Natural killer cell treated with Interleukin-12 subunit alpha and Interleukin-12 subunit beta and Interleukin-15 and Interleukin-18, amount 100 ng/mL, for 72 hours (primary cell): ENCODE data around the gene ATP1A4. TPM values are rescaled to one million over a fixed set of nuclear protein-coding genes. Genes with fewer than 3 reads are reported as not detected.
"Not testable (repeated sequence)": the region's sequence is repeated elsewhere in the genome, so short reads cannot be mapped to it uniquely, and the experiment has no call there.

Experiments
- ATAC-seq, 2 donors: fragments of 150-1000 bp; cut with Tn5 transposase in 1 of 2; sonication (Bioruptor Pico), chemical (Tn5 transposase) in 1 of 2; 2 replicates each; pipeline ENCODE4 v1.10.0; 2021
- DNase-seq: peaks from one replicate; pipeline ENCODE4 v3.0.0; 2022; ENCODE audit warnings: low spot score
- H3K27ac Mint-ChIP-seq, 2 donors: 1 replicate in 1 of 2; 2 replicates in 1 of 2; pipeline ENCODE4 v1.8.0; 2022; ENCODE audit warnings: mixed read lengths in 2 of 2, mild to moderate bottlenecking in 1 of 2, moderate library complexity in 1 of 2
- H3K27me3 Mint-ChIP-seq, 2 donors: 1 replicate in 1 of 2; 2 replicates in 1 of 2; pipeline ENCODE4 v1.8.0; 2022; ENCODE audit warnings: mixed read lengths in 2 of 2
- H3K36me3 Mint-ChIP-seq: one replicate; pipeline ENCODE4 v1.8.0; 2022; ENCODE audit warnings: mixed read lengths
- H3K4me1 Mint-ChIP-seq, 2 donors: 1 replicate in 1 of 2; 2 replicates in 1 of 2; pipeline ENCODE4 v1.8.0; 2022; ENCODE audit warnings: low read depth in 2 of 2, mixed read lengths in 2 of 2, mild to moderate bottlenecking in 1 of 2
- H3K4me3 Mint-ChIP-seq: one replicate; pipeline ENCODE4 v1.8.0; 2022; ENCODE audit warnings: mixed read lengths
- H3K9me3 Mint-ChIP-seq: 2 replicates; pipeline ENCODE4 v1.8.0; 2022; ENCODE audit warnings: mixed read lengths
- total RNA-seq, 2 donors: library from RNA; stranded (reverse); gene quantifications; one replicate each; pipeline ENCODE4 v1.2.3, GENCODE V29; 2022

The ATP1A4 gene
- total RNA-seq, 2 donors from 2014 or later: not detected

DNA sequence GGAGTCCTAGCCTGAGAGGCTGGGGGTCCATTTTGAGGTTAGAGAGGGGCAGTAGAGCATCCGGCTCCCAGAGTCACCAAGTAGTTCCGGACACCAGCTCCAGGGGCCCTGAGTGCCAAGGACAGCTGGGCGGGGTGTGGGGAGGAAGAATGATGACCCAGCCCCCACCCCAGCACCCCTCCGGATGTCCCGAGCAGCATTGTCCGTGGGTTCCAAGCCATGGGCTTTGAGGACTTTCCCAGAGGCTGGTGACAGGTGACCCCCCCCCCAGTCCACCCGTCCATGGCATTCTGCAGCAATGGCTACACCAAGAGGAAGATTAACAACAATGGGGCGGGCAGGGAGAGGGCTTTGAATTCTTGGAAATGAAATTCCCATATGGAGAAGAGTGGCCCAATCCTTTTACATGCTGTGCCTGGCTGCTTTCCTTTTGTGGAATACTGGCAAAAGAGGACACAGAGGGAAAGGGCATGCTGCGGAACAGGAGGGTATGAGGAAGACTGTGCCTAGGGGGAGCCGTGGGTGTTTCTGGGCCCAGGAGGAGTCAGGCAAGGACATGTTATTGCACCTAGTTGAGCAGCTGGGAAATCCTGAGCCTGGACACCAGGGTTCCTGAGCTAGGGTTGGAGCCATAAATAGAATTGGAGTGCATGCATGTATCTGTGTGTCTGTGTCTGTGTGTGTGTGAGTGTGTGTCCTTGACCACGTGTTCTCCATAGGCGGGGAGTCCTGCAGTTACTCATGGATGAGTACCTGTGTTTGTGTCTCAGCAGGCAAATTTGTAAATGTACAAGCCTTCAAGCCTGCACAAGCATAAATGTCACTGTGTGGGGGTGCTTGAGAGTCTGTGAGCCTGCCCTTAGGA lies 34.9 kb upstream of the ATP1A4 start:
- DNase-seq: no peak
- Mint-ChIP-seq H3K27me3 (peaks cover 11 to 25% of the 10 kb centered on the region in 2 donors), H3K9me3 (no peaks in the 10 kb centered on the region), H3K36me3 (no peaks in the 10 kb centered on the region), H3K4me3 (no peak overlapping the region), H3K4me1 (no peaks in the 10 kb centered on the region), H3K27ac (no peak overlapping the region)
- ATAC-seq: no peak

- ATAC-seq: no peak
- Mint-ChIP-seq H3K27ac (no peak overlapping the region), H3K36me3 (no peaks in the 10 kb centered on the region), H3K4me3 (no peak overlapping the region), H3K27me3 (peaks cover 11 to 24% of the 10 kb centered on the region in 2 donors), H3K9me3 (no peaks in the 10 kb centered on the region), H3K4me1 (no peaks in the 10 kb centered on the region)
- no peak for DNase-seq
Observed at GRCh38 chr1:160117300-160117699, 34.1 kb upstream of the ATP1A4 start.

DNA sequence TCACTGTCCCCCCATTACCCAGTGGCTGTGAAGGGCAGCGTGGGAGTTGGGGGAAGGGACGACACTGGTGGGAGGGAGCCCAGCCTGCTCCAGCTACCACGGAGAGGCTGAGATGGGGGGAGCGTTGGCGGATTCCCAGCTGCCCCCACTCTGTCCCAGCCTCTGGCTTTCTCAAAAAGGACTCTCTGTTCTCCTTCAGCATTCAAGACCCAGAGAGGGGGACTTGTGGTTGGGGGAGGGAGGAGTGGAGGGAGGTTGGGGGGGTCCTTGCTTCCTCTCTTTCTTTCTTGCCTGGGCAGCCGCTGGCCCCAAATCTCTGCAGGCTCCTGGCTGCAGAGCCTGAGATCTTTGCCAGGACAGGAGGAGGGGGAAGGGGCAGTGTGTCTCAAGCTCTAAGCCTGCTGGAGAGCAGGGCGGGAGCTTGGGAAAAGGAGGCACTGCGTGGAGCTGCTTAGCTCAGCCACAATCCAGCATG lies 33.7 kb upstream of the ATP1A4 start:
- Mint-ChIP-seq H3K9me3 (no peaks in the 10 kb centered on the region), H3K27me3 (peaks cover 11 to 19% of the 10 kb centered on the region in 2 donors), H3K27ac (no peak overlapping the region), H3K36me3 (no peaks in the 10 kb centered on the region), H3K4me1 (no peaks in the 10 kb centered on the region), H3K4me3 (no peak overlapping the region)
- ATAC-seq: no peak
- DNase-seq: no peak

DNA sequence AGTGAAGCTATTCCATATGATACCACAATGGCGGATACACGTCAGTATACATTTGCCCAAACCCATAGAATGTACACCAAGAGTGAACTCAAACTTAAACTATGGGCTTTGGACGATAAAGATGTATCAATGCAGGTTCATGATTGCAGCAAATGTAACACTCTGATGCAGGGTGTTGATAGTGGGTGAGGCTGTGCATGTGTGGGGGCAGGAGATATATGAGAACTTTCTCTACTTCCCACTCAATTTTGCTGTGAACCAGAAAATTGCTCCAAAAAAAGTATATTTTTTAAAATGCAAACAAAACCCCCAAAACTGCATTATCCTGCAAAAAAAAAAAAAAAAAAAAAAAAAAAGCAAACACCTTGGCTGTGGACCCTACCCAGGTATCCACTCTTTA lies 32.5 kb upstream of the ATP1A4 start:
- no peaks in the 10 kb centered on the region for H3K4me1 Mint-ChIP-seq
- DNase-seq (no peak), ATAC-seq (no peak)
- no peaks in the 10 kb centered on the region for H3K36me3 Mint-ChIP-seq
- H3K9me3 Mint-ChIP-seq: no peaks in the 10 kb centered on the region
- H3K27me3 Mint-ChIP-seq: peaks cover 11 to 13% of the 10 kb centered on the region in 2 donors
- no peak overlapping the region for H3K27ac Mint-ChIP-seq
- H3K4me3 Mint-ChIP-seq: no peak overlapping the region

GRCh38 chr1:160120797-160121196 lies 30.6 kb upstream of the ATP1A4 start:
- ATAC-seq (no peak), DNase-seq (no peak)
- Mint-ChIP-seq H3K9me3 (no peaks in the 10 kb centered on the region), H3K27me3 (peaks cover 6 to 14% of the 10 kb centered on the region in 2 donors), H3K27ac (no peak overlapping the region), H3K36me3 (no peaks in the 10 kb centered on the region), H3K4me1 (no peaks in the 10 kb centered on the region), H3K4me3 (no peak overlapping the region)

DNA sequence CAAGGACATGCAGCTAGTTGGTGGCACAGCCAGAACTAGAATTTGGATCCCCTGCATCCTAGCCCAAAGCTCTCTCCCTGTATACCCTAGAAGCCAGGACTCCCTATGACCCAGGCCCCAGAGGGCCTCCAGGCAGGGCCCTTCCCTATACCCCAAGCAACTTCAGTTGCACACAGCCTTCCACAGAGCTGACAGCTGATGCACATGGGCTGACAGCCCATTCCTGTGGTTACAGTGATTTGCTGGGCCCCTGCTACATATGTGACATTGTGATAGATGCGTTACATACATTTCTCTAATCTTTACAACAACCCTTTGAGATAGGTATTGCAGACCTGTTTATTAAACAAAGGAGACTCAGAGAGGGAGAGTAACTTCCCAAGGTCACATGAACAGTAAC lies 30.0 kb upstream of the ATP1A4 start:
- Mint-ChIP-seq H3K27ac (no peak overlapping the region), H3K9me3 (no peaks in the 10 kb centered on the region), H3K36me3 (no peaks in the 10 kb centered on the region), H3K4me1 (no peaks in the 10 kb centered on the region), H3K4me3 (no peak overlapping the region), H3K27me3 (peaks cover 6 to 14% of the 10 kb centered on the region in 2 donors)
- no peak for DNase-seq
- ATAC-seq: no peak

- no peak for ATAC-seq
- Mint-ChIP-seq H3K27ac (no peak overlapping the region), H3K4me3 (no peak overlapping the region), H3K4me1 (no peaks in the 10 kb centered on the region), H3K27me3 (peaks cover 9 to 10% of the 10 kb centered on the region in 2 donors), H3K36me3 (no peaks in the 10 kb centered on the region), H3K9me3 (no peaks in the 10 kb centered on the region)
- no peak for DNase-seq
Observed at GRCh38 chr1:160122978-160123495, 28.4 kb upstream of the ATP1A4 start.

GRCh38 chr1:160123726-160124125 lies 27.7 kb upstream of the ATP1A4 start:
- ATAC-seq (no peak), DNase-seq (no peak)
- Mint-ChIP-seq H3K27me3 (peaks cover 6 to 8% of the 10 kb centered on the region in 2 donors), H3K4me3 (no peak overlapping the region), H3K9me3 (no peaks in the 10 kb centered on the region), H3K27ac (no peak overlapping the region), H3K36me3 (no peaks in the 10 kb centered on the region), H3K4me1 (no peaks in the 10 kb centered on the region)

- Mint-ChIP-seq H3K9me3 (no peaks in the 10 kb centered on the region), H3K4me1 (no peaks in the 10 kb centered on the region), H3K36me3 (no peaks in the 10 kb centered on the region), H3K4me3 (no peak overlapping the region), H3K27ac (no peak overlapping the region), H3K27me3 (peaks cover 6 to 8% of the 10 kb centered on the region in 2 donors)
- DNase-seq (no peak), ATAC-seq (no peak)
Observed at GRCh38 chr1:160124705-160125478, 26.5 kb upstream of the ATP1A4 start.

GRCh38 chr1:160125746-160126145 lies 25.7 kb upstream of the ATP1A4 start:
- Mint-ChIP-seq H3K27me3 (peaks cover 6 to 8% of the 10 kb centered on the region in 2 donors), H3K4me1 (no peaks in the 10 kb centered on the region), H3K4me3 (no peak overlapping the region), H3K36me3 (no peaks in the 10 kb centered on the region), H3K9me3 (no peaks in the 10 kb centered on the region), H3K27ac (no peak overlapping the region)
- DNase-seq (no peak), ATAC-seq (no peak)

GRCh38 chr1:160126342-160126741 lies 25.1 kb upstream of the ATP1A4 start:
- H3K4me1 Mint-ChIP-seq, H3K36me3 Mint-ChIP-seq, H3K4me3 Mint-ChIP-seq, DNase-seq, H3K9me3 Mint-ChIP-seq, H3K27ac Mint-ChIP-seq, ATAC-seq, H3K27me3 Mint-ChIP-seq: not testable (repeated sequence)

DNA sequence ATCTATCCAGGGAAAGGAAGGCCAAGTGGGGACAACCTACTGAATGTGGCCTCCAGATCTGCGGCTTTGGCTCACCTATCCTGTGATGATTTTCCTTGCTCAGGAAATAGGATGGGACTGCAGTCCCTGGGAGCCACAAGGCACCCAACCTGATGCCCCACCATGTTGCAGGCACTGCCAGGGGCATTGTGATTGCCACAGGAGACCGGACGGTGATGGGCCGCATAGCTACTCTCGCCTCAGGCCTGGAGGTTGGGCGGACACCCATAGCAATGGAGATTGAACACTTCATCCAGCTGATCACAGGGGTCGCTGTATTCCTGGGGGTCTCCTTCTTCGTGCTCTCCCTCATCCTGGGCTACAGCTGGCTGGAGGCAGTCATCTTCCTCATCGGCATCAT lies 24.0 kb upstream of the ATP1A4 start:
- DNase-seq (no peak), ATAC-seq (no peak)
- peaks cover 12 to 16% of the 10 kb centered on the region in 2 donors for H3K27me3 Mint-ChIP-seq
- H3K4me3 Mint-ChIP-seq: no peak overlapping the region
- H3K27ac Mint-ChIP-seq: no peak overlapping the region
- H3K4me1 Mint-ChIP-seq: no peaks in the 10 kb centered on the region
- H3K9me3 Mint-ChIP-seq: no peaks in the 10 kb centered on the region
- H3K36me3 Mint-ChIP-seq: no peaks in the 10 kb centered on the region

- no peaks in the 10 kb centered on the region for H3K9me3 Mint-ChIP-seq
- DNase-seq (no peak), ATAC-seq (no peak)
- no peaks in the 10 kb centered on the region for H3K4me1 Mint-ChIP-seq
- H3K36me3 Mint-ChIP-seq: no peaks in the 10 kb centered on the region
- no peak overlapping the region for H3K4me3 Mint-ChIP-seq
- peaks cover 18 to 22% of the 10 kb centered on the region in 2 donors for H3K27me3 Mint-ChIP-seq
- H3K27ac Mint-ChIP-seq: no peak overlapping the region
Observed at GRCh38 chr1:160127865-160128523, 23.4 kb upstream of the ATP1A4 start.
